ENCODE measurements around the gene SAP25.
"Not testable (repeated sequence)": the region's sequence is repeated elsewhere in the genome, so short reads cannot be mapped to it uniquely, and the experiment has no call there.

Gene SAP25

DNA sequence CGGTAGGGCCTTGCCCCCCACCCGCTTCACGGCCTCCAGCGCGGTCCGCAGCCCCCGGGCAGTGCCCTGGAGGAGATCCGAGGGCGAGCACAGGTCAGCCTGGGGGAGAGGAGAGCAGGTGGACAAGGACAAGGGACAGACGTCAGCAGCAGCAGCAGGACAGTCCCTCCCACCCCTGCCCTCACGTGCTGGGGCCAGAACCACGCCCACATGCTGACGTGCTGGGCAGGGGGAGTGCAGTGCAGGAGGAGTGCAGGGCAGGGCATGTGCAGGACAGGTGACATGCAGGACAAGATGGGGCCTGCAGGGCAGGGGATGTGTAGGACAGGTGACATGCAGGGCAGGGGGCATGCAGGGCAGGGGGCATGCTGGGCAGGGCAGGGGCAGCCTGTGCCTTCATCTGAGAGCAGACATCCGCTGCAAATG is 1.5 kb upstream of the SAP25 start:
- no peak for DNase-seq

DNA sequence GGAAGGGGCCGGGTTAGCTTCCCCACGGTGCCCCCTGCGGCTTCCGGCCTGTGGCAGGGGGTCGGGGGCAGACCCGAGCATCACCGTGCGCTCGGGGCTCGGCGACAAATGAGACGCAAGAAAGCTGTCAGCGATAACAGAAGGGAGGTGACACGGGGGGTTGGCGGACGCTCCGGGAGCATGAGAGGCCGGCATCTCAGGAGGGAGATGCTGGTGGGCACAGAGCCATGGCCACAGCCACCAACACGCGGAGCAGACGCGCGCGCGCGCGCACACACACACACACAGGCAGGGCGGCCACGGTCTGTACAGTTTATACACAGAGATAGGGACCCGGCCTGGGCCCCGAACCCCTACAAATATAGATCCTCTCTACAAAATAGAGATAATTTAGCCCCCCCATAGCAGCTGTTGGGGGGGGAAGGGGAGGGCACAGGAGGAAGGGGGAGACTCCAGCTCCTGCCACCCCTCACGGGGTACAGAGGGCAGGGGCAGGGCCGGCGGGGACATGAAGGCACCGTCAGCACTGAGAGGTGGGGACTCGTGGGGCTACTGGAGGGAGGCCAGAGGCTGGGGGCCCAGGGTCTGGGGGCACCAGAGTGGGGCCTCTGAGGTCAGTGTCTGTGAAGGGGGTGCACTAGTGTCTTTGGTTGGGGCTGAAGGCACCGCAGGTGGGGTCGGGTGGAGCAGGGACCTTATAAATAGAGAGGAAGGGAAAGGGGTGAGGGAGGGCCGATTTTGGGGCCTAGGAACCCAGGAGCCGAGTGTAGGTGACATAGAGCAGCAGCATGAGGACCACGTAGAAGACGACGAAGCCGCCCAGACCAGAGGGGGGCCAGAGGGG is 884 bp upstream of the SAP25 start:
- no peak for DNase-seq

DNA sequence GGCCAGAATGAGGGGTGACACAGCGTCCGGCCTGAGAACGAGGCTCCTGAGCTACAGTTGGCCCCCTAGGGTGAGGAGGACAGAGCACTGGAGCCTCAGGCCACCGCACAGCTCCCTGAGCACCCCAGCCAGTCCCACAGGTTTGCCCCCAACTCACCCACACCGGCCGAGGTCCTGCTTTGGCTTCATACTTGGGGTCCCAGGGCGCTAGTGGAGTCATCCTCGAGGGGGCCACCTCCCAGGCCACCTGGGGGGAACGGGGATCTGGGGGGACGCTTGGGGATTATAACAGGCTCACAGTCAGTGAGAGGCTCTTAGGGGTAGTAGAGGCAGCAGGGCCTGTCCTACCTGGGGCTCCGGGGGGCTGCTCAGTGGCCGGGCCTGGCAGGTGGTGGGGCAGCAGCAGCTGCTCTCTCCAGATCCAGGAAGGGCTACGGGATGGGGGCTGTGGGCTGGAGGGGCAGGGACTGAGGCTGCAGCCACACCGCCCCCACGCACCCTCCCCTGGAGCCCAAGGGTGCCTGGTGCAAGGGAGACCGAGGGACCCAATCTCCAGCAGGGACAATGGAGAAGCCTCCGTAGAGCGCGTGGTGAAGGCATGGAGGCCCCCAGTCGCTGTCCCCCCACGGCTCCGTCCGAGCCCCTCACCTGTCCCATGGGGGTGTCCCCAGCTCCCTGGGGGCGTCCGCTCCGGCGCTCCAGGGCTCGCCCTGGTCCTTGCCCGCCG is 588 bp downstream of the SAP25 start:
- no peak for DNase-seq

DNA sequence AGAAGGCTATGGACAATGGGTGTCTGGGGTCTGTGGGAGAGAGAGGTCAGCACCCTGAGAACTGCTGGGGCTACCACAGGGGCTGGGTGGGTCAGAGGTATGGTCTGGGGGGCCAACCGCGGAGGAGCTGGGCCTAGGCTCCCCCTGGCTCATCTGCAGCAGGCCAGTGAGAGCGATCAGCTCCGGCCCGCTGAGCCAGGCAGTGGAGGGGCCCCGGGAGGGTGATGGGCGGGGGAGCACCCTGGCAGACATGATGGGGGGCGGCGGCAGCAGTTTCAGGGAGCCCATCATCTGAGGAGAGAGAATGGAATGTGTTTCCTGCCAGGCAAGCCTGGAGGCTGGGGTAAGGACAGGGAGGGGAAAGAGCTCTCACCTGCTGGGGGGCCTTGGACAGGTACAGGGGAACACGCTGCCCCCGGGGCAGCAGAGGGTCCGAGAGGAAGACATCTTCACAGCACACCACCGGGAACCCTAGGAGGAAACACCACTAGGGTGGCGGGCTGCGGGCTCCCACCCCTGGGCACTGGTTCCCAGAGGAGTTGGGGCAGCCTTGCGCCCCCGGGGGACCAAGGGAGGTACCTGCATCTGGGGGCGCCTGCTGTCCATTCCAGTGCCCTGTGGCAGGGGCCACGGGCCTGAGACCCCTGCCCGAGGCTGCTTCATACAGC is 1.3 kb downstream of the SAP25 start:
- no peak for DNase-seq

DNA sequence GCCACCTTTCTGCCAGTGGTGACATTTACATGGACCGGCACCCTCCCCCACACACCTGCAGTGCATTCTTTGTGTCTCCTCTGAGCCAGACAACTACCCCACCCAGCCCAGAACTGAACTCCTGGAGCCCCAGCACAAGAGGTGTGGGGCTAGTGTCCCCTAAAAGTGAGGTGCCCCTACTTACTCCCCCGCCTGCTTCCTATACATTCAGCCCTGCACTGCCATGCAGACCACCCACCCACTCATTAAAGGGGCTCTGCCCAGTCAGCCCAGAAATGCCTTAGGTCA is 1.9 kb downstream of the SAP25 start:
- no peak for DNase-seq

DNA sequence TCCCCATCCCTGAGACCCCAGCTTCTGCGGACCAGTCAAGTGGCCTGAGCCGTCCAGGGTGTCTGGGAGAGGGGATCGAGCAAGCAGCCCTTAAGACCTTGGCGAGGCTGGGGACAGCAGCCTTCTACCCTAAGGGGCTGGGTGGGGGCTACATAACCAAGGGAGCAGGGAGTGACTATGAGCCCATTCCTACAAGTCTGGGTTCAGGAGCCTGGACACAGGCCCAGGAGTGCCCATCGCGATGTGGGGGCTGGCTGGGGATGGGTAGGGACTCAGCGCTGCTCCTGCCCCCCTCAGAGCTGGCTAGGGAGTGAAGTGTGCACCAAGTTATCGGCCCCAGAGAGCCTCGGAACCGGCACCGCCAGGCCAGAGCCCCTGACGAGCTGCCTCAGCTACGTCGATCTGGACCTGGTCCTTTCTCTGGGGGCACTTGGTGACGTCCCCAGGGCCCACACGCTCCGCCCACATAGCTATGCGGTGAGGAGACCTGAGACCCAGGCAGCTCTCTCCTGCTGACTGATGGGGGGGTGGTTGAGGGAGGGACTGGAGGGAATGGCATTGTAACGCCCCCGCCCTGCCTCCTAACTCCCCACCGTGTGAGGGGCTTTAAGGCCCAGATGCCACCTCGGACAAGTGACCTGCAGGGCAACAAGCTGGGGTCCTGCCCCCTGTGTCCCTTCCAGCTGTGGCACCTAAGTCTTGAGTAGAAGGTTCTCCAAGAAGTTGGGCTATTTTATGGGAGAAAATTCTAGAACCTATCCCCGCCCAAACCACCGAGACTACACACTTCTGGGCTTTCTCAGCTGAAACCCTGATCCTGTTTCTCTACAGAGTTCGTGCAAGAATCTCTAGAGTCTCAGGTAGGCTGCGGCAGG is 2.5 kb downstream of the SAP25 start:
- no peak for DNase-seq

DNA sequence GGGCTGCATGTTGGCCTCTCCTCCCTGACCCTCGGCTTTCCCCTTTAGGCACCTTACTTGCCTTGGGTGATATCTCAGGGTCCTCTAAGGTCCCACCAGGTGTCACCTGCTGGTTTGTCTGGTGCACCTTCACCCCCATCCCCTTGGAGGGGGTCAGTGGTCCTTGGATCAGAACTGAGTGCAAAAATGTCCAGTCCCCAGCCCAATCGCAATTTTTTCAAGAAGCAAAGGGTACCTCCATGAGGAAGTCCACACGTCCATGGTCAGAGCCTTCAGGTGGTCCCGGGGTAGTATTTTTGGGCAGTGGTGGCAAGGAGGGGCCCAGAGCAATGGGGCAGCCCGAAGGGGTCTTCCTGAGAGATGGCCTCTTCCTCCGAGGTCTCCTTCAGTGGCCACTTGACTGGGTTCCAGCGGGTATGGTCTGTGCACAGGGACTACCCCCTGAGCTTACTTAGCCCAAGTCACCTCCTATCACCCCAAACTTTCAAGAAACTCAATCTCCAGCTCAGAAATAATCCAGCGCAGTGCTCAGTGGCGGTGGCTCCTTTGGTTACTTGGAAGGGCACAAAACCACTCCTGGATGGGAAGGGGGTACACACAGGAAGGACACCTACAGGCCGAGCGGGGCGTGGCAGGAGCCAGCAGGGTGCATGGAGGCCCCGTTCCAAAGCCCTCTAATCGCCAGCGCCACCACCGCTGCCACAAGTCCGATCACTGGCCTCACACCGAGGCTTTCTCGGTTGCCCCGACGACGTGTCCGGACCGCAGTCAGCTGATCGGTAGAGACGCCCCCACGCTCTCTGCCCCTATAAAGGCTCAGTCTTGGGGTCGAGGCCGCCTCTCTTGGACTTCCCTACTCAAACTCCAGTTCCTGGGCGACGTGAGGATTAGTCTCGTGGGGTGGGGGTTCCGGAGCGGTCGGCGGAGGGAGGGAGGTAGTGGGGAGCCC is 4.5 kb downstream of the SAP25 start:
- no peak for DNase-seq

DNA sequence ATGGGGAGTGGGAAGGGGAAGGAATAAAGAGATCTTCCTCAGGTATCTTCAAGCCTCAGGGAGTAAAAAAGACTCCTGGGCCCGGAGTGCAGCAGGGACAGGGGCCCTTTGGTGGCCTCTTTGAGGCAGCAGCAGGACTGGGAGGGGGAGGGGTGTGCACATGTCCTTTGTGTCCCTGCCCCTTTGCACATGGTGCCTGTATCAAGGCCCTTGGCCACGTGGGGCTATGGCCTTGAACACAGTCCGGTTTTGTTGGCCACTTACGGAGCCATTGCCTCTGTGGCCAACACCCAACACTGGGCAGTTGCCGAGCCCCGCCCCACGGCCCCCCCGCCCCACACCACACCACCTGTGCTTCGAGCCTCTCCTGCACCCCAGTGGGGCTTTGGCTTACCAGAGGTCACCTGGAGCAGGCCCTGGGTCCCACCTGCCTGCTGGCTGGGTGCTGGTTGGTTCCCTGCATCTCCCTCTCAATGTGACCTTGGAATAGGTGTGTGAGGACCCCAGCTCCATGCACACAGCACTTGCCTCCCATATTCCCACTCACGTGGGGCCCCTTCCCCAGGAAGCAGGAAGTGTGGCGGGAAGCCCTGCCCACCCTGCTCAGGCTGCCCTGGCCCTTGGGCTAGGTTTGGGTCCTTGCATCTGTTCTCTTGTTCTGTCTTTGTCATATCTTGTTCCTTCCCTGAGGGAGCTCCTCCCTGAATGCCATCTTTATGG is 5.4 kb downstream of the SAP25 start:
- no peak for DNase-seq

DNA sequence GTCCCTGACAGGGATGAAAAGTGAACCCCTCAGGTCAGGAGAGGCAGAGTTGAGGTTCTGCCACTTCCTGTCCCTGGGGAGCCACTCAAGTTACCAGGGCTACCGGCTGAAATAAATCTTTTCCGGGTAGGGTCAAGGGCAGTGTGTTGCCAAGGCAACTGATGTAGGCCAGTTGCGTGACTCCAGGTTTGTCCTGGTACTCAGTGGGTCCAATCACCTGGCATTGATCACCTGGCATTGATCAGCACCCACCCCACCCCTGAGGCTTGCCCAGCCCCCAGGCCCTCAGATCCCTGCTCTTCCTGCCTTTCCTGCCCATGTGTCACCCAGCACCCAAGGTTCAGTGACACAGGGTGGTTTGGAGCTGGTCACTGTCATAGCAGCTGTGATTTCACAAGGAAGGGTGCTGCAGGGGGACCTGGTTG is 5.9 kb downstream of the SAP25 start:
- no peak for DNase-seq

DNA sequence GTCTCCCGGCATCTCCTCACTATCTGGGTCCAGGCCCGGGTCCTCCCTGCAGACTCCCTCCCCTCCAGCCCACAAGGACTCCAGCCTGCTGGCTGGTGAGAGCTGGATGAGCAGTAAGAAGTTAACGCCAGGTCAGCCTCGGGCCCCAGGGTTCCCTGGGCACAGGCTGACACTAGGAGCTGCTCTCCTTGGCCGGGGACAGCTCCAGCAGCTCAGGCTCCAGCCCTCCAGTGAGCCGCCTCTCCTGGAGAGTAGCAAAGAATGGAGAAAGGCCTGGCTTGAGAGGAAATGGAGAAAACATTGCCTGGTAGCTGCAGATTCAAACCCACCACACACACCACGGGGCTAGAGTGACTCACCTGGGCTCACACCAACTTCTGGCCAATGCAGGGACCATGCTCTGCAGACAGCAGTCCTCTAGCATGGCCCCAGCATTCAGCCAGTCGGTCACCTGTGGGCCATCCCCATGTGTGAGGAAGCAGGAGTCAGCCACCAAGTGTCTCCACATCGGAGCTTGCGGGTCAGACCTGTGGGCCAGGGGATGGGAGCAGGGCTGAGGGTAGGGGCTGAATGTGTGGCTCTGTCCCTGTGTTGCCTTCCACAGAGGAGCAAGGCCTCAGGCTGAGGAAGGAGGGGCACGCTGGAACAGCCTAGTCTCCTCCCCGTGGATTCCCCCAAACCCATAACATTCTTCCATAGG is 6.5 kb downstream of the SAP25 start:
- DNase-seq, result no peak

DNA sequence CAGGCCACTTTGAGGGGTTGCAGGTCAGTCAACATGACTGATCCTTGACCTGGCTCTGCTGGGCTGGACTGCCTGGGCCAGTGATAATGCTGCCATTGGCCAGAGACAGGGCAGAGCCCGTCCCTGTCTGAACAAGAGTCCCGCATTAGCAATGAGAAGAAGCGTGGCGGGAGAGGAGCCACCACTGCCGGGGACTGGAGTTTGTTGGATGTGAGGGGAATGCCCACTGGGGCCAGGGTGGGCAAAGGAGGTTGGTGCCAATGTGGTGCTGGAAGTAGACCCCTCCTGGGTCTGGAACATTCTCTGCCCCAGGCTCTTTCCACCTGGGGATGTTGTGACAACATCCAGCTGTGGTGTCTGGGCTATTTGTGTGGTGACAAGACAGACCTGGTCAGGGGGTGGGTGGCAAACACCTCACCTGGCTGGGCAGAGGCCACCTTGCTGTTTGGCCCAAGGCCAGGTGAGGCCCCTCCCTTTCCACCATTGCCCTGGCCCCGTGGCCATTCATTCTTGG is 7.6 kb downstream of the SAP25 start:
- DNase-seq, result no peak

DNA sequence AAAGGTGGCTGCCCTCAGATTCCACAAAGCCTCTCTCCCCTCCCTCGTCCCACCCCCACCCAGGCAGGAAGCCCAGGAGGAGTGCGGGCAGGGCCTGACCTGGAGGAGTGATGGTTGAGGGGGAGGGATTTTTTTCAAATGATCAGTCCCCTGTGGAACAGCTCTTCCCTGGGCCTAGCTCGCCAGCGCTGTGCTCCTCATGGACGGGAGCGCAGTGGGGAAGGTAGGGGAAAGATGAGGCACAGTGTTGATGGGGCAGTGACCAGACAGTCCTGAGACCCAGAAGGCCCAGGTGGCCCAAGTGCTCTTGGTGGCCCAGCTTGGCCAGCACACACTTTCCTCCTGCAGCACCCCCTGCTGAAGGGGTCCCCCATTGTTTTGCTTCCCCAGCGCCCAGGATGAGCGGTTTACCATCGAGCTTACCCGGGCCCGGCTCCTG is 8.5 kb downstream of the SAP25 start:
- DNase-seq, result no peak

DNA sequence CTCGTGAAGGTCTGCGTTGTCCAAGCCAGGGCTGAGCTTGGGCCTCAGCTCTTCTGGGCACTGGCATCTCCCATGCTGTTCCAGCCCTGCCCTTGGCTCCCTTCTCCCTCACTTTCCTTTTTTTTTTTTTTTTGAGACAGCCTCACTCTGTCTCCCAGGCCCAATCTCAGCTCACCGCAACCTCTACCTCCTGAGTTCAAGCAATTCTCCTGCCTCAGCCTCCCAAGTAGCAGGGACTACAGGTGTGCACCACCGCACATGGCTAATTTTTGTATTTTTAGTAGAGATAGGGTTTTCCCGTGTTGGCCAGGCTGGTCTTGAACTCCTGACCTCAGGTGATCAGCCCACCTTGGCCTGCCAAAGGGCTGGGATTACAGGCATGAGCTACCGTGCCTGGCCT is 9.3 kb downstream of the SAP25 start:
- not testable (repeated sequence) for DNase-seq

DNA sequence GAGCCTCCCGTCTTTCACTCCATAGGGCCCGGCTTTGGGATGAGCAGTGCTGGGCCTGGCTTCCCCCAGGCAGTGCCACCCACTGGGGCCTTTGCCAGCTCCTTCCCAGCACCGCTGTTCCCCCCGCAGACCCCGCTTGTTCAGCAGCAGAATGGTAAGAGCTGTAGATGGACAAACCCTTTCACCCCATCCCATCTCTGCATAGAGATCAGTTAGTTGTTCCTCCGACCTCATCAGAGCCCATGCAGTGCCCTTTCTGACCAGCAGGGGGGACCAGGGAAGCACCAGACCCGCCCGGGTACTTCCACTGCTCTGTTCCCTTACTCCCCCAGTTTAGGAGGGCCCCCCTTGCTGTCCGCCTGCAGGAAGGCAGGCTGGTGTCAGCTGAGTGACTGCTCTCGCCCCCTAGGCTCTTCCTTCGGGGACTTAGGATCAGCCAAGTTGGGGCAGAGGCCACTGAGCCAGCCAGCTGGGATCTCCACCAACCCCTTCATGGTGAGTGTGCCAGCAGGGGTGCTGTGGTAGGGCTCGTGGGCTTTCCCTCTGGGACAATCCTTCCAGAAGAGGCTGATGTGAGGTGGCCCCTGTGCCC is 9.8 kb downstream of the SAP25 start:
- DNase-seq, result no peak

DNA sequence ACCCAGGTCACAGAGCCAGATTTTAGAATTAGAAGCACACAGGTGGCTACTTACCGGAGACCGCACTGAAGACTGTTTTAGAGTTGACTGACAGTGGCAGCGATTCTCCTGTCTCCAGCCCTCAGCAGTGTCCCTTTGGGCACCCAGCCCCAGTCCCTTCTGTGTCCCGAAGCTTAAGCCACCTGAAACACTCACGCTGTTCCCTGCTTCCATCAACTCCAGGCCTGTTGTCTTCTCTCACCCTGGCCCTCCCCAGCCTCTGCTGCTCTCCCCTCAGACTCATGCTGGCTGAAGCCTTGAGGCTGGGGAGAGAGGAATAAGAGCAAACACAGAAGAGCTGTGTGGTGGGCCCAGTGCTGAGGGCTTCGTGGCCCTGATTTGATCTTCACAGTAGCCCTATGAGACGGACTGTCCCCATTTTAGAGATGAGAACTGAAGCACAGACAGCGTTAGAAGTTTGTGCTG is 10.6 kb downstream of the SAP25 start:
- DNase-seq, result no peak

DNA sequence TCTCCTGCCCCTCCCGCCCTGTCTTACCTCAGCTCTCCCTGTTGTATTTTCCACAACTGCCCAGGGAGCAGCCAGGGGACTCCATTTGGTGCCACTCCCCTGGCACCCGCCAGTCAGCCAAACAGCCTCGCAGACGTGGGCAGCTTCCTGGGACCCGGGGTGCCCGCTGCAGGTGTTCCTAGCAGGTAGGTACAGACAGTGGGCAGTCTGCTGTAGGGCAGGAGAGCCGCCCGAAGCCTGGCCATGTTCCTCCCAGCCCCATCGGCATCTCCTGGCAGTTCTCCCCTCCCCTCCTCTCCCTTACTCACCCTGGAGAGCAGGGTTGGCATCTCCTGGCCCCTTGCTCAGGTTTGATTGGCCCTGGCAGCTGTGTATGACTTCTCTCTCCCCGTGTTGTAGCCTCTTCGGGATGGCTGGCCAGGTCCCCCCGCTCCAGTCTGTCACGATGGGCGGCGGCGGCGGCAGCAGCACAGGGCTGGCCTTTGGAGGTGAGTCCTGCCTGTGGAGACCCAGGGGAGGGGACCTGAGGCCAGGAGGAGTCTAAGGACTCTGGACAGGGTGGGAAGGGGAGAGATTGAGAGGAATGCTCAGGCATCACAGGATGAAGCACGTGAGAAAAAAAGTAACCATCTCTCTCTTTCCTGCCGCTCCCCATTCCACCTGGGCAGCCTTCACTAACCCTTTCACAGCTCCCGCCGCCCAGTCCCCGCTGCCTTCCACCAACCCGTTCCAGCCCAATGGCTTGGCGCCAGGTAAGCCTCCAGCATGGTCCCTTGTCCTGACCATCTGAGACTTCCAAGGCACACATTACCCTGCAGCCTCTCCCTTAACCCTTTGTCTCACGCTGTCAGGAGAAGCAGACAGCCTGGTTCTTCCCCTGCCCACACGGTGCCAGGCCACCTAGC is 11.3 kb downstream of the SAP25 start:
- no peak for DNase-seq

DNA sequence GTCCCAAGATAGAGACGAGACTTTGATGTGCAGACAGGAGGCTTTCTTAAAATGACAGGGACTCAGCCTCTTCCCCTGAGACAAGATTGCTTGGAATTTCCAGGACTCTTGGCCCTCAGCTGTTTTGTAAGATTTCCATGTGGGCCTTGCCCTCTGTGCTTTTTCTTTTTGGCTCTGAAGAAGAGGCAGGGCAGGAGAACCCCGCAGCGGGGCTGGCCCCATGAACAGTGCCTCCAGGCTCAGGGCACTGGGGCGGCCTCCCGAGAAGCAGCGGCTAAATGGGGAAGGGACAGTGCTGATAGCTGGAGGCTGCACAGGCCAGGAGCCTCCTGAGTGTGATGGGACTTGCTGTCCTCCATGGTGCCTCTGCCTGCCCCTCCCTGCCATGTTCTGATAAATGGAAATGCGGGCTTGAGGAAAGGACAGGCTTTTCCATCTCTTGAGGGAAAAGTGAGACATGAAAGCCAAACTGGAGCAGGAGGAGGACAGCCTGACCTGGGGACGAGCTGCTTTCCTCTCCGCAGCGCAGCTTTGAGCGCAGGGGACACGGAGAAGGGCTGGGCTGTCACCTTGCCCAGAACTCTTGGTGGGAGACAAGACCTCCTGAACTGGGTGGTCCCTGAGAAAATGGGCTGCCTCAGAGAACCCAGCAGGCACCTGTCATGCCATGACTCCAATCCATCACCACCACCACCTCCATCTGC is 12.1 kb downstream of the SAP25 start:
- no peak for DNase-seq

DNA sequence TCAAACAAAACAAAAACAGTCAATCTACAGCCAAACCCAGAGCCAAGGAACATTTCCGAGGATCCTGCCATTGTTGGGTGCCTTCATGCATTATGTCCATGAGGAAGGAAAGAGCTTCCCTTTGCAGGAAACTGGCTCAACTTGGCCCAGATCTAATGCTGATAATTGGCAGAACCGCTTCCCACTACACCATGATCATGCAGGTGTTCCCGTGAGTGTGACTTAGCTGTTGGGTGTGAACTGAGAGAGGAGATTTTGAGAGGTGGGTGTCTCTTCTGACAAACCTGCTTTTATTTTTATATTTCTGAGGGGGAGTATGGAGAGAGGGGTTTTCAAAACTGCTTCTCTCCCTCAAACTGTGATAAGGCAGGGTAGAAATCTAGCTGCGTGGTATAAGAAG is 14.6 kb downstream of the SAP25 start:
- no peak for DNase-seq

Measured in DMS79 (cell line).